Hepatic stellate cell (primary cell): ENCODE data around the gene DMXL1.
"Not testable (repeated sequence)": the region's sequence is repeated elsewhere in the genome, so short reads cannot be mapped to it uniquely, and the experiment has no call there.

ENCODE experiments used
- DNase-seq: peaks from one replicate; pipeline ENCODE4 v3.0.0; 2011; ENCODE audit warnings: low spot score

DMXL1 gene

DNA sequence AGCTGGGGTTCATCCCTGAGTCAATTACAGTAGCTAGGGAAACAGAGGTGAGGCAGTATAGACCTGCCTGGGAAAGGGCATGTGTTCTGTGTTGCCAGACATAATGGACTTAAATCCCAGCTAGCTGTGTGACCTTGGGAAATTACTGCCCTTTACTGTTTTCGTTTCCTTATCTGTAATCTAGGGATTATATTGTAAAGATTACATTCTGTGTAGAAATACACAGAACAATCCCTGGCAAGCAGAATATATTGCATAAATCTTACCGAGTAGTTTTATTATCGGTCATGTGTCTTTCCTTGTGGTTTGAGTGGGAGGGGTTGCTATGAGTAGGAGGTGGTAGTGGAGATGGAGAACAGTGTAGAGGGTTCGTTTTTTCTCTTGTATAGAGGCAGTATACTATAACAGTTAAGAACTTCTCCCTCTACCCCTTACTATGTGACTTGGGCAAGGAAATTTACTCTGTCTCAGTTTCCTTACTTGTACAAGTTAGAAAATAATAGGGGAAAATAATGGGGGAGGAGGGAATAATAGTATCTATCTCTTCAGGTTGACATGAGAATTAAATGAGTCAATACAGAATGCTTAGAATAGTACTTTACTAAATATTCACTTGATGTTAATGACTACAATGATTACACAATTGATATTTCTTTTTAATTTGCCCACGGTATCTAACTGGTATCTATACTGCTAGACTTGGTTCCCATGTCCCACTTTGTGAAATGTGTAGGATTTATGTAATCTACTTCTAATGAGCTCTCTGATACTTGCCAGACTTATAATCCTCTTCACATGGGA, 7.1 kb upstream of the DMXL1 start:
- no peak for DNase-seq

GRCh38 chr5:119067450-119067849, 3.4 kb upstream of the DMXL1 start:
- DNase-seq, result no peak

DNA sequence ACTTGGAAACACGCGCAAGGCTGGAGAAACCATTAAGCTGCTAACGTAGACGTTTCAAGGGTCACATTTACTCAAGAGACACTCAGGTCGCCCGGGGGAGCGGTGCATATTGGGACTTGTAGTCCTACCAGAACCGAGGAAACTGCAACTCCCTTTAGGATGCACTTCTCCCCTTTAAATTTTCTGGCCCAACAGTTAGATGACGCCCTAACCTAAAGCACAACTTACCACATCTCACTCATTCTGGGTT, 384 bp upstream of the DMXL1 start:
- DNase-seq, result no peak

- no peak for DNase-seq
Observed at GRCh38 chr5:119071561-119071995, 691 bp downstream of the DMXL1 start.

DNA sequence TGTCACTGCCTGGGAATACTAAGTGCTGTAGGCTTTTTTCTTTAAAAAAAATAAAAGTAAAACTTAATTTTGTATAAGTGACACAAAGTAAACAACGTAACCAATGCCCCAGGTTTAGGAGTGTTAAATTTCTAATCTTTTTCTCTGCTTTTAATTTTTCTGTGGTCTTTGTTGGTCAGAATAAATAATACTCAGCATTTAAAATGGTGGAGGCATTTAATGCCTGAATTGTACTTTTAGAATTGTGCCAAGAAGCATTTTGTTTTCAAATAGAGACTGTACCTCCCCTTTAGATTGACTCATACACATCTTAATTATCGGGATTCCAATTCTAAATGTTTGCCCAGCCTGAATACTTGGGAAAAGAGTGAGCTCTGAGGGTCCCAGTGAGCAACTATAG, 1.6 kb downstream of the DMXL1 start:
- DNase-seq, result no peak

- DNase-seq, result not testable (repeated sequence)
Observed at GRCh38 chr5:119073746-119074337, 3.0 kb downstream of the DMXL1 start.

GRCh38 chr5:119074419-119074818, 3.5 kb downstream of the DMXL1 start:
- no peak for DNase-seq

DNA sequence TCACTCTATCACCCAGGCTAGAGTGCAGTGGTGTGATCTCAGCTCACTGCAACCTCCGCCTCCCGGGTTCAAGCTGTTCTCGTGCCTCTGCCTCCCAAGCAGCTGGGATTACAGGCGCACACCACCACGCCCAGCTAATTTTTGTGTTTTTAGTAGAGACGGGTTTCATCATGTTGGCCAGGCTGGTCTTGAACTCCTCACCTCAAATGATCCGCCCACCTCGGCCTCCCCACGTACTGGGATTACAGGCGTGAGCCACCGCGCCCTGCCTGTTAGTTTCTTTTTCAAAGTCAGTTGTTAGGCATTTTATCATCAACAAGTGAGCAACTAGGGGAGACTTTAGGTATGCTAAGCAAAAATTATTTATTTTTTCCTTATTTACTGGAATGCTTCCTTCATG, 4.4 kb downstream of the DMXL1 start:
- DNase-seq, result not testable (repeated sequence)

DNA sequence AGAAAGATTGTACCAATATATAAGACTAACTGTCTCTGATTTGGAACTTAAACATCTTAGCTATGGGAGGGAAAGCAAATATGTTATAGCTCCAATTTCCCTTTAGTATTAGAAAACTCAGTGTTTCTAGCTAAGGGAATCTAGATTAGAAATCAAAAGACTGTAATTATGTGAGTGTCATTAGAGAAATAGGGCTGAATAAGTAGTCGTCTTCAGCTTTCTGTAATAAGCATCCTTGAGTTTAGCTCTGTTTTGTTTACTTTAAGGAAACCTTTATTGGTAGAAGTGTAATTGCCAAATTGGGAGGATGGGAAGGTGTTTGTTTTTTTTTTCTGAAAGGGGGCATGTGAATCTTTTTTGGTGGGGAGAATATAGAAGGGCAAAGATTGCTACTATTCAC, 5.2 kb downstream of the DMXL1 start:
- no peak for DNase-seq

DNA sequence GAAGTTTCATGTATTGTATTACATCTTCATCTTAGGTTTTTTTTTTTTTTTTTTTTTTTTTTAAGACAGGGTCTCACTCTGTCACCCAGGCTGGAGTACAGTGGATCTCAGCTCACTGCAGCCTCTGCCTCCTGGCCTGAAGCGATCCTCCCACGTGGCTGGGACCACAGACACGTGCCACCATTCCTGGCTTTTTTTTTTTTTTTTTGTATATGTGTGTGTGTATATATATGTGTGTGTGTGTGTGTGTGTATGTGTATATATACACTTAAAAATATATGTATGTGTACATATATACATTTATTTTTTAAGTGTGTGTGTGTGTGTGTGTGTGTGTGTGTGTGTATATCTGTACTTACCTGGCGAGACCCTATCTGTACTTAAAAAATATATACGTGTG, 6.6 kb downstream of the DMXL1 start:
- DNase-seq, result no peak

- DNase-seq, result no peak
Observed at GRCh38 chr5:119078071-119078846, 7.4 kb downstream of the DMXL1 start.

- DNase-seq, result no peak
Observed at GRCh38 chr5:119078861-119079260, 8.0 kb downstream of the DMXL1 start.

DNA sequence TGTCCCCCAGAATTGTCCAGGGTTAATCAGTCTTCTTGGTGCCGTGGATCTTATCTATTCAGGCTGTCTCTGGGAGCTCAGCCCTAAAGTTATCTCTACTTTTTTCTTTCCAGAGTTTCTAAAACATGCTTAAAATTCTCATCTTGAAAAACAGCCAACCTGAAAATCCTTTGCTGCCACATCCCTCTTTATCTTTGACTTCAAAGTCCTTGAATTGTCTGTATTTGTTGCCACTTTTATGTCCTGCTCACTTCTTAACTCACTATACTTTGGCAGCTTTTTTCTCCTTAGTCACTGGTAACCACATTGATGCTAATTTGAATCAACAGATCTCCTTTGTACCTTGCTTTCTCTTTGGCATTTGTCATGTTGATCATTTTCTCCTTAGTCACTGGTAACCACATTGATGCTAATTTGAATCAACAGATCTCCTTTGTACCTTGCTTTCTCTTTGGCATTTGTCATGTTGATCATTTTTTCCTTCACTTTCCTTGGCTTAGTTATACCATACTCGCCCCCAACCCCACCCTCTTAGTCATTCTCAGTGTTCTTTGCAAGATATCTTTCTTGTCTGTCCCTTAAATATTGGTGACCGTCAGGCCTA, 8.5 kb downstream of the DMXL1 start:
- DNase-seq, result no peak

DNA sequence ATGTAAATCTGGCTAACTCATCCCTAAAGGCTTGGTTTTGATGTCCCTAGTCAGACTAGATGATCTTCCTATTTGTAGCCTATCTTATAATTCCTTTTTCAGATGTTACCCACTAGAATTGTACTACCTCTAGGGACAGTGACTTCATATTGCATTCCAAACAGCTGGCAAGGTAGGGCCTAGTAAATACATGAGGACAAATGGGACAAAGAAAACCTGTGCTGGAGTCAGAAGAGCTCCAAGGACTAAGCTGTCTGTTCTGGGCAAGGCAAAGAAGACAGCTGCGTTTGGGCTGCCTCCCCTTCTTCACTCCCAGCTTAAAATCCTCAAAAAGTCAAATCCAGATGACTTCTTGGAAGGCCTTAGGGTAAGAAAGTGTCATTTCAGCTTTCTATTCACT, 10.0 kb downstream of the DMXL1 start:
- no peak for DNase-seq

DNA sequence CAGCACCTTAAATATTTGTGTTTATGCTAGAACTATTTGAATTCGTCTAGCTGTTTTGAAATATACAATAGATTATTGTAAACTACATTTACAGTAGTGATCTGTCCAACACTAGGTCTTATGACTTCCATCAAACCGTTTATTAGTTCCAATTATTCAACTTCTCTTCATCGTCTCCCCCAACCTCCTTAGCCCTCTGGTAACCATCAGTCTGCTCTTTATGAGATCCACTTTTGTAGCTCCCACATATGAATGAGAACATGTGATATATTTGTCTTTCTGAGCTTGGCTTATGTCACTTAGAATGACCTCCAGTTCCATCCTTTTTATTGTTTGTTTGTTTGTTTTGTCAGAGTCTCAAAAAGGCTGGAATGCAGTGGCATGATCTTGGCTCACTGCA, 11.8 kb downstream of the DMXL1 start:
- no peak for DNase-seq

DNA sequence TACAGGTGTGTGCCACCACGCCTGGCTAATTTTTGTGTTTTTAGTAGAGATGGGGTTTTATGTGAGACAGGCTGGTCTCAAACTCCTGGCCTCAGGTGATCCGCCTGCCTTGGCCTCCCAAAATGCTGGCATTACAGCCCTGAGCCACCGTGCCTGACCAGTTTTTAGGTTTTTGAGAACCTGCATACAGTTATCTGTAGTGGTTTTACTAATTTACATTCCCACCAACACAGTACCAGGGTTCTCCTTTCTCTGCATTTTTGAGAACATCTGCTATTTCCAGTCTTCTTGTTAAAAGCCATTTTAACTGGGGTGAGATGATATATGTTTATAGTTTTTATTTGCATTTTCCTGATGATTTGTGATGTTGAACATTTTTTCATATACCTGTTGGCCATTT, 12.8 kb downstream of the DMXL1 start:
- DNase-seq, result no peak

DNA sequence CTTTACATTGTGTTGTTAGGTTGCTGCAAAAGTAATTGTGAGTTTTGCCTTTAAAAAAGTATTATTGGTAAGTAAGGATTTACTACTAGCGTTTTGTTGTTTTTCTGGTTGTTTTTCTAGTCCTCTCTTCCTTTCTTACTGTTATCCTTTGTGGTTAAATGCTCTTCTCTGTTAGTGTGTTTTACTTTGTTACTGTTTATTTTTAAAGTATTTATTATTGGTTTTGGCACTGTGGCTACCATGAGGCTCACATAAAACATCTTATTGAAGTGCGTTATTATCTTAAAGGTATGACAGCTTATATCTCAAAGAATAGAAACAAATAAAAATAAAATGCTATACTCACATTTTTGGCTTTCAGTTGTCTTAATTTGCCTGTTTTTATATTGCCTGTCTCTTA, 17.6 kb downstream of the DMXL1 start:
- no peak for DNase-seq

DNA sequence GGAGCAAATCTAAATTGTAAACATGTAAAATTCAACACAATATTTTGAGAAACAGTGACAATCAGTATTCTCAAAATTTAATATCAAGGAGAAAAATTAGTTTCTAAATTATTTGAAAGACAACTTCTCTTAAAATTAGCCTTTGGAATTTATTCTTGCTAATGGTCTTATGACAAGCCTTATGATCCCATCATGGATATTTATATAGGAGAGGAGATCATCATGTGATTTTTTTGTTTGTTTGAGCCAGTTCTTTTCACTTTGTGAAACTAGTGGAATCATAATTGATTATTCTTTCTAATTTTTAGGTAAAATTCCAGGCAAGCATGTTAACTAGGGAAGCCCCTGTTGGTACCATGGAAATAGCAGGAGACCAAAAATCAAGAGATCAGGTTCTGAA, 24.7 kb downstream of the DMXL1 start:
- no peak for DNase-seq

DNA sequence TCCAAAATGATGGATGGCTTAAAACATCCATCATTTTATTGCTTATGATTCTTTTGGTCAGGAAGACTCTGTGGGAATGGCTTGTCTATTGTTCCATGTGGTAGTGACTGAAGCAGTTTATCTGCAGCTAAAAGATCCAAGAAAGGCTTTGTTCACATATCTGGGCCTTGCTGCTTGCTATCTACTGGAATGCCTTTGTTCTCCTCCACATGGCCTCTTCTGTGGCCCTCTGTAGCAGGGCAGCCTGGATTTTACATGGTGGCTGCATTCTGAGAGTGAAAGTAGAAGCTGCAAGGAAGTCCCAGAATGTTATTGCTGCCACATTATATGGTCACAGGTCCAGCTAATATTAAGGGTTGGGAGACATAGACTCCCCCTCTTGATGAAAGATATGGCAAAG, 35.1 kb downstream of the DMXL1 start:
- no peak for DNase-seq

DNA sequence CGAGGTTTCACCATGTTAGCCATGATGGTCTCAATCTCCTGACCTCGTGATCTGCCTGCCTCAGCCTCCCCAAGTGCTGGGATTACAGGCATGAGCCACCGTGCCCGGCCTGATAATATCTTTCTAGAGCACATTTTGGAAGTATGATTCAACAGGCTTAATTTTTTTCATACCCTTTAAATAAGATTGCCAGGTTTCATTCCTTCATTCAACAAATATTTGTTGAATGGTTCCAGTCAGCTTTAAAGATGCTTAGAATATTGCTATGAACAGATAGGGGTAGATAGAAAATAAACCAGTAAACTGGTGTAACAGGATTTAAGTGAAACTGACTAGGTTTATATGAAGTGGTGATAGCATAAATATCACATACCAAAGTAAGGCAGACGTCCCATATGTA, 41.3 kb downstream of the DMXL1 start:
- no peak for DNase-seq

DNA sequence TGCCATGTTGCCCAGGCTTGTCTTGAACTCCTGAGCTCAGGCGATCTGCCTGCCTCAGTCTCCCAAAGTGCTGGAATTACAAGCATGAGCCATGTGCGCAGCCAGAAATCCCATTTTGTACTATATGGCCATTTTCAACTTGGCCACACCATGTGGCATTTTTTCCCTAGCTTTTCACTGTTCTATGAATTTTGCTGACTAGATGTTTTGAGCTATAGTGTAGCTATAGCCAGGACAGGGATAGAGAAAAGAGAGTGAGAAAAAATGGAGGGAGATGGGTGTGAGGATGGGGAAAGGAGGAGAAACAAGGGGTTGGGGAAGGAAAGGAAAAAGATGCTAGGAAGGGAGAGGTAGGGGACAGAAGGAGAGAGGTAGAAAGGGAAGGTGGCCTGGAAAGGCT, 46.4 kb downstream of the DMXL1 start:
- DNase-seq, result no peak

DNA sequence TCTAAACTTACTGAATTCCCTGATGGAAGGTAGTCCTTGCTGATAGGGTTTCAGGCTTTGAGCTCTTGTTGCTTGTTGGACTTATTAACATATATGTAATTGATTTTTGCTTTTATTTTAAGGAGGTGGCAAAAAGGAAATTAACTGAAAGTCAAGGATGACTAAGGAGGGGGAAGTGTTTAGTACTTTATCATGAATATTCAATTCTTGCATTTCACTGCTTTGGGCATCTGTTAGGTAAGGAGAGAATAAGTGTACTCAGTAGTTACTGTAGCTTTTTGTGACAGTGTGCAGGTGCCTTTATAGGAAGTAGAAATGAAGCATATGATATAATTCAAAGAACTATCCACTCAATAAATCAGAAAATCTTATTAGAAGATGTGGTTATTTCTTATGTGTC, 47.1 kb downstream of the DMXL1 start:
- no peak for DNase-seq

- no peak for DNase-seq
Observed at GRCh38 chr5:119120893-119121292, 50.0 kb downstream of the DMXL1 start.
